OCI-LY1 (cell line): Measurements from ENCODE around the gene BRIP1.

Experiments
- EZH2 ChIP-seq: fragments of 200-600 bp; sonication (generic), shearing (Covaris generic); IDR thresholded peaks from 2 replicates; pipeline ENCODE4 v1.8.0; 2017; ENCODE audit warnings: borderline replicate concordance, mixed run types, mild to moderate bottlenecking, antibody characterized with exemption, low read length, moderate library complexity, mixed read lengths
- TF ChIP-seq, protein P1 (sequence below): fragments of 200-600 bp; sonication (generic), shearing (Covaris generic); IDR thresholded peaks from 2 replicates; pipeline ENCODE4 v1.5.1; 2017; ENCODE audit warnings: mild to moderate bottlenecking, antibody characterized with exemption, low read length, moderate library complexity, mixed read lengths

DNA sequence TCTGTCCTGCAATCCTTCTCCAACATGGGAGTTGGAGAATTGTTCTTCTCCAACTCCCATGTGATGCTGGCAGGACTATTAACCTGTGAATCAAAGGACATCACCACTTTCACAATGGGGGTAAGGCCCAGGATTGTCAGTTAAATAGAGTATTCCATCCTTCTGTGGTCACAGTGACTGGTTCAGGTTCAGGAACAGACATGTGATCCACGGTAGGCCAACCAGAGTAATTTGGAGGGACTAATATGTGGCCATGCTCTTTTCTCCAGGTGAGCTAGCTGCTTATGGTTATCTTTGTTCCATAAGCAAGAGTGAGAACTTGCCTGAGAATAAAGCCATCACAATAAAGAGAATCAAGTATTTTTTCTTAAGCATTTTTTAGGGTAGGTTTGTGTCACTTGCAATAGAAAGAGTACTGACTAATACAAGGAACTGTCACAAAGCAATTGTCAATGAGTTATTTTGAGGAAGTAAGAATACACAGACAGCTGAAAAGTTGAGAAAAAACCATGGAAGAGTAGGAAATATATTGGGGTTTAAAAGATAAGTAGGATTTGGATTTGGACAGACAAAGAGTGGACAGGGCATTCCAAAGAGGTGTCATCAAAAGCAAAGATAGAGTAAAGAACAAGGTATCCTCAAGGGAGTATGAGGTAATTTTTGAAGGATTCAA, 63.4 kb downstream of the BRIP1 start:
- TF ChIP-seq, protein P1, sequence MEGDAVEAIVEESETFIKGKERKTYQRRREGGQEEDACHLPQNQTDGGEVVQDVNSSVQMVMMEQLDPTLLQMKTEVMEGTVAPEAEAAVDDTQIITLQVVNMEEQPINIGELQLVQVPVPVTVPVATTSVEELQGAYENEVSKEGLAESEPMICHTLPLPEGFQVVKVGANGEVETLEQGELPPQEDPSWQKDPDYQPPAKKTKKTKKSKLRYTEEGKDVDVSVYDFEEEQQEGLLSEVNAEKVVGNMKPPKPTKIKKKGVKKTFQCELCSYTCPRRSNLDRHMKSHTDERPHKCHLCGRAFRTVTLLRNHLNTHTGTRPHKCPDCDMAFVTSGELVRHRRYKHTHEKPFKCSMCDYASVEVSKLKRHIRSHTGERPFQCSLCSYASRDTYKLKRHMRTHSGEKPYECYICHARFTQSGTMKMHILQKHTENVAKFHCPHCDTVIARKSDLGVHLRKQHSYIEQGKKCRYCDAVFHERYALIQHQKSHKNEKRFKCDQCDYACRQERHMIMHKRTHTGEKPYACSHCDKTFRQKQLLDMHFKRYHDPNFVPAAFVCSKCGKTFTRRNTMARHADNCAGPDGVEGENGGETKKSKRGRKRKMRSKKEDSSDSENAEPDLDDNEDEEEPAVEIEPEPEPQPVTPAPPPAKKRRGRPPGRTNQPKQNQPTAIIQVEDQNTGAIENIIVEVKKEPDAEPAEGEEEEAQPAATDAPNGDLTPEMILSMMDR: no peak
- TF ChIP-seq EZH2: no peak
